Adrenal gland (tissue), 12 donors: ENCODE measurements around the gene FCHSD1. TPM values are rescaled to one million over a fixed set of nuclear protein-coding genes. Genes with fewer than 3 reads are reported as not detected.

Source experiments
- DNase-seq, 7 donors: peaks; one replicate each; pipeline ENCODE4 v3.0.0-alpha.2; 2019 to 2020
- H3K27ac ChIP-seq, 5 donors: fragments of 200-600 bp; sonication (generic) in 4 of 5; 1 replicate in 3 of 5; 2 replicates in 2 of 5; pipeline versions ENCODE4 v1.5.1 to v1.8.0; 2016 to 2020; ENCODE audit warnings: mild to moderate bottlenecking in 1 of 5
- H3K27me3 ChIP-seq: fragments of 200-600 bp; 2 replicates; pipeline ENCODE4 v1.8.0; 2021
- H3K36me3 ChIP-seq, 2 donors: fragments of 200-600 bp; replicated peaks in 1 of 2; 1 replicate in 1 of 2; 2 replicates in 1 of 2; pipeline versions ENCODE4 v1.5.1 to v1.8.0; 2018 to 2022
- H3K4me1 ChIP-seq, 2 donors: fragments of 200-600 bp; replicated peaks in 1 of 2; 1 replicate in 1 of 2; 2 replicates in 1 of 2; pipeline versions ENCODE4 v1.5.1 to v1.8.0; 2018 to 2021
- H3K4me3 ChIP-seq, 4 donors: fragments of 200-600 bp; sonication (generic) in 3 of 4; one replicate each; pipeline ENCODE4 v1.5.1; 2016 to 2018
- H3K9me3 ChIP-seq, 3 donors: fragments of 200-600 bp; sonication (generic) in 1 of 3; replicated peaks in 1 of 3; 1 replicate in 2 of 3; 2 replicates in 1 of 3; pipeline versions ENCODE4 v1.5.1 to v1.8.0; 2016 to 2021
- POLR2A ChIP-seq, 2 donors: fragments of 450-650 bp; IDR thresholded peaks; one replicate each; pipeline ENCODE4 v1.6.1; 2017; ENCODE audit warnings: antibody characterized with exemption in 2 of 2, mild to moderate bottlenecking in 2 of 2, moderate library complexity in 1 of 2
- WGBS, 4 donors: extraction: QIAGEN DNeasy Blood & Tissue Kit in 2 of 4; methylation state at CpG; one replicate each; pipeline versions ENCODE4 v1.1.5 to v1.1.7; 2013 to 2017; 5-methylcytosine and 5-hydroxymethylcytosine counted together
- intact Hi-C, 2 donors: fragments of 100-400 bp; cut with DNase I; formaldehyde crosslinking; loops; one replicate each; pipeline versions ENCODE4 v1.14.1 to v1.15.0; 2022 to 2023
- polyA plus RNA-seq, 3 donors: library from polyadenylated mRNA; stranded (reverse); fragments of 200-250 nt in 2 of 3; fragments of 350-450 nt in 1 of 3; fragmentation: Illumina TruSeq in 1 of 3; extraction: RNeasy Lipid Tissue Mini Kit (QIAGEN cat#74804) in 1 of 3; gene quantifications; one replicate each; pipeline ENCODE4 v1.2.3, GENCODE V29; 2013 to 2014
- total RNA-seq, 9 donors: library from RNA; depleted of rRNA in 4 of 9; stranded (reverse); fragments of >200 nt in 4 of 9; fragments of 120-200 nt in 1 of 9; fragmentation: NEBNext Ultra II Directional in 1 of 9; extraction: Animal tissue kit (Norgen Biotek cat#: 25700) in 1 of 9; gene quantifications; one replicate each; pipeline versions ENCODE4 v1.1.0 to v1.2.4, GENCODE V29; 2013 to 2023
- TF ChIP-seq, protein P1 (sequence below), 6 experiments: fragments of 450-650 bp in 4 of 6; fragments of 200-600 bp in 2 of 6; sonication (generic) in 1 of 6; IDR thresholded peaks; 1 replicate in 5 of 6; 2 replicates in 1 of 6; pipeline versions ENCODE4 v1.5.1 to v1.8.0; 2016 to 2021; ENCODE audit warnings: antibody characterized with exemption in 6 of 6, mild to moderate bottlenecking in 2 of 6, moderate library complexity in 1 of 6
- donor health status: healthy with polysubstance abuse.
- donor health status: Bipolar disorder and iron deficiency.
- donor health status: DM: yes; HTN: yes; CAD: no.
- donor health status: DM: no; HTN: no; CAD: no.
- donor health status: DM: no; HTN: no; CAD: no.
- donor health status: DM: yes; HTN: yes; CAD: no.

The FCHSD1 gene
- total and polyA plus RNA-seq, 12 donors = 3.7 to 53.9 (median 16.9) TPM

DNA sequence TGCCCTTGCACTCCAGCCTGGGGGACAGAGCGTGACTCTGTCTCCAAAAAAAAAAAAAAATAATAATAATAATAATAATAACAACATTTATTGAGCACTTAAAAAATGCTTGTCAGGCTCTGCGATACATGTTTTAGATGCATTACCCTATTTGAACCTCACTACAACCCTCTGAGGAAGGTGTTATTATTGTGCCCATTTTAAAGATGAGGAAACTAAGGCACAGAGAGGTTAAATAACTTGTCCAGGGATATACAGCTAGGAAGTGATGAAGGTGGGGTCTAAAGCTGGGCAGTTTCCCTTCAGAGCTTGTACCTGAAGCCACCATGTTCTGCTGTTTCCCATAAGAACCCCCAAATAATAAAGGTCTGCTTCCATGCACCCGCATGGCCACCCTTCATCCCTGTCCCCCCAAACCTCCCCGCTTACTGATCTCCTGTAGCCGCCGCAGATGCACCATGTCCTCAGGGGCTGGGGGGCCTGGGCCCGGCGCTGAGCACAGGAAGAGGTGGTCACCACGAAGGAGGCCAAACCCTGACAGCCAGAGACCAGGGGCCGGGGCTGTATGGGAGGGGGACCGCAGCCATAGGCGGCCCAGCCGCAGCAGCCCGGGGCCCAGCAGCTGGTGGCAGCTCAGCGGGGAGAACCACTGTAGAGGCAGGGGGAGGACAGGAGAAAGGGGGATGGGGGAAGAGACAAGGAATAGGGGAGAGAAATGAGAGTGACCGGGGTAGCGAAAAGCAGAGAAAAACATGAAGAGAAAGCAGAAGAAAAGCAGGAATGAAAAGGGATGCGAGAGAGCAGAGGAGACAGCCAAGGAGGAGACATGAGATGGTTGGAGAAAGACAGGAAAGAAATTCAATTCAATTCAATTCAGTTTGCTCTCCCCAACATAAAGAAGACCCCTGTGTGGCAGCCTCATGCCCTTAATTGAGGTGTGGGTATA lies 15.1 kb upstream of the FCHSD1 start:
- Histone ChIP-seq H3K27me3 (no peaks in the 10 kb centered on the region), H3K4me3 (no peak overlapping the region), H3K27ac (no peak overlapping the region), H3K4me1 (no peaks in the 10 kb centered on the region), H3K36me3 (no peaks in the 10 kb centered on the region), H3K9me3 (no peaks in the 10 kb centered on the region)
- TF ChIP-seq POLR2A (IDR thresholded peaks at IDR 0.05) = no peak
- TF ChIP-seq, protein P1, sequence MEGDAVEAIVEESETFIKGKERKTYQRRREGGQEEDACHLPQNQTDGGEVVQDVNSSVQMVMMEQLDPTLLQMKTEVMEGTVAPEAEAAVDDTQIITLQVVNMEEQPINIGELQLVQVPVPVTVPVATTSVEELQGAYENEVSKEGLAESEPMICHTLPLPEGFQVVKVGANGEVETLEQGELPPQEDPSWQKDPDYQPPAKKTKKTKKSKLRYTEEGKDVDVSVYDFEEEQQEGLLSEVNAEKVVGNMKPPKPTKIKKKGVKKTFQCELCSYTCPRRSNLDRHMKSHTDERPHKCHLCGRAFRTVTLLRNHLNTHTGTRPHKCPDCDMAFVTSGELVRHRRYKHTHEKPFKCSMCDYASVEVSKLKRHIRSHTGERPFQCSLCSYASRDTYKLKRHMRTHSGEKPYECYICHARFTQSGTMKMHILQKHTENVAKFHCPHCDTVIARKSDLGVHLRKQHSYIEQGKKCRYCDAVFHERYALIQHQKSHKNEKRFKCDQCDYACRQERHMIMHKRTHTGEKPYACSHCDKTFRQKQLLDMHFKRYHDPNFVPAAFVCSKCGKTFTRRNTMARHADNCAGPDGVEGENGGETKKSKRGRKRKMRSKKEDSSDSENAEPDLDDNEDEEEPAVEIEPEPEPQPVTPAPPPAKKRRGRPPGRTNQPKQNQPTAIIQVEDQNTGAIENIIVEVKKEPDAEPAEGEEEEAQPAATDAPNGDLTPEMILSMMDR (IDR thresholded peaks at IDR 0.05) = no peak
- 89 to 91% (median 90%) methylated on average over 15 to 18 of the region's 18 CpGs for WGBS, 4 donors
- DNase-seq = no peak
- intact Hi-C loops = no loop called here

DNA sequence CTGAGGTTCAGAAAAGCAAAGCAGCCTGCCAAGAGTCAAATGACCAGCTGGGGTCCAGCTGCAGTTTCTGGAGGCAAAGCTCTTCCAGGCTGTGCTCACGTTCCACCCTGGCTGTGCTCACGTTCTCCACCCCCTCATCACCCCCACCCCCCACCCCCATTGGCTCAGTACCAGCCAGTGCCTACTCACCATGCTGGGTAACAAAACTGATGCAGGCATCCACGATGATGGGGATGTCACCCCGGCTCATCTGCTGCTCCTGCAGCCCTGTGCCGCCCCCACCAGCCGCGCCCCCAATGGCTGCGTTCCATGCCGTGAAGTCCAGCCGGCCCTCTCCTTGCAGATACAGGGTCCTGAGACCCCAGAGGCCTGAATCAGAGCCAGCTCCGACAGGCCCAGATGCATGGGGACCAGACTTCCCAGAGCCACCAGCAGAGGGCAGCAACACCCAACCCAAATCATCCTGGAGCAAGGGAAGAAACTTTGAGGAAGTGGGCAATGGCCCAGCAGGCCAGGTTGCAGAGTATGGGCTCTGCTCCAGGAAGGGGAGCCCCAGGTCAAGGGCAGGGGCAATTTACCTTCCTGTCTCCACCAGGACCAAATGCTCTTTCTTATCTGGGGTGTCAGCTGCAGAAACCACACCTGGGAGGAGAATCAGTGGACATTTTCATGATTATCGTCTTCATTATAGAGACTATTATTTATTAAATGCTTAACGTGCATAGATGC lies 13.7 kb upstream of the FCHSD1 start:
- TF ChIP-seq POLR2A (IDR thresholded peaks at IDR 0.05) = no peak
- TF ChIP-seq, protein P1 (IDR thresholded peaks at IDR 0.05) = peak; percentile 68 to 88 (median 84)
- peak; percentile 71 to 90 (median 77) for DNase-seq
- Histone ChIP-seq H3K27me3 (no peaks in the 10 kb centered on the region), H3K4me1 (no peaks in the 10 kb centered on the region), H3K4me3 (no peak overlapping the region), H3K27ac (no peak overlapping the region), H3K36me3 (no peaks in the 10 kb centered on the region), H3K9me3 (no peaks in the 10 kb centered on the region)
- WGBS, 4 donors = 27 to 30% (median 28%) methylated on average over 4 to 13 of the region's 13 CpGs
- intact Hi-C loops = no loop called here

DNA sequence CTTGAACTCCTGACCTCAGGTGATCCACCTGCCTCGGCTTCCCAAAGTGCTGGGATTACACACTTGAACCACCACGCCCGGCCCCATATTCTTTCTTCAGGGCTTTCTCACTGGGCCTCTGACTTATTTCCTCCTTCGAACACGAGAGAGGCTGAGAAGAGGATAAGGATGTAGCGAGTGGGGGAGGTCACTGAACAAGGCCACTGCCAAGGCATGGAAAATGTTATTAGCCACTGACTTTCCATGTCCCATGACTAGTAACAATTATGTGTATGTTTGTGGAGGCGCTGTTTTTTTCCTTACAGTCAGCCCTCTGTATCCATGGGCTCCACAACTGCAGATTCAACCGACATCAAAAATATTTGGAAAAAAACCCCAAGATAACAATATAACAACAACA lies 12.3 kb upstream of the FCHSD1 start:
- intact Hi-C loops = no loop called here
- no peak overlapping the region for H3K27ac ChIP-seq
- 82 to 90% (median 84%) methylated on average over 8 of the region's 8 CpGs for WGBS, 4 donors

DNA sequence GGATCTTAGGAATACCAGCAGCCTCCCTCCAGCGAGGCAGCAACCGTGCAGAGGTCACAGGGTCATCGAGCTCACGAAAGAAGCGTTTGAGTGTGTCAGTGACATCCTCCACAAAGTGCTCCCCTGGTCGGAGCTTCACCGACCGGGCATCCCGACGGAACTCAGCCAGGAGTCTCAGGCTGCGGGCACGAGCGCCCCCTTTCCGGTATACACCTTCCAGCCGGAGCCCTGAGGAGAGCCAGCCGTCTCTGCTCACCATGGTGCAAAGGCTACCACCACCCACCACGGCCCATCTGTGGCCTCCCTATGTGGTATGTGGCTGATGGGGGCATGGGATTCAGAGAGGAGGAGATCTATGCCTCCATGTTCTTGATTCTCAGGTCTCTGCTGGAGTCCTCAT lies 10.8 kb upstream of the FCHSD1 start:
- Histone ChIP-seq H3K27ac (no peak overlapping the region), H3K27me3 (no peaks in the 10 kb centered on the region), H3K4me1 (no peaks in the 10 kb centered on the region), H3K9me3 (no peaks in the 10 kb centered on the region), H3K4me3 (no peak overlapping the region), H3K36me3 (peaks cover 0 to 7% of the 10 kb centered on the region in 2 donors)
- no peak for DNase-seq
- WGBS, 4 donors = 81 to 97% (median 82%) methylated on average over 3 to 17 of the region's 17 CpGs
- intact Hi-C loops = no loop called here
- TF ChIP-seq POLR2A (IDR thresholded peaks at IDR 0.05) = no peak
- TF ChIP-seq, protein P1 (IDR thresholded peaks at IDR 0.05) = no peak

More for the DNA sequence above, 12.3 kb upstream of the FCHSD1 start:
- H3K36me3 ChIP-seq = peaks cover 0 to 1% of the 10 kb centered on the region in 2 donors
- H3K4me1 ChIP-seq = no peaks in the 10 kb centered on the region
- H3K4me3 ChIP-seq = no peak overlapping the region
- no peak for DNase-seq
- TF ChIP-seq, protein P1 (IDR thresholded peaks at IDR 0.05) = no peak
- no peak for TF ChIP-seq POLR2A (IDR thresholded peaks at IDR 0.05)
- no peaks in the 10 kb centered on the region for H3K27me3 ChIP-seq
- no peaks in the 10 kb centered on the region for H3K9me3 ChIP-seq
